SKM-1 treated with dmso at 0.1 percent for 144 hours (cell line): ENCODE data around the gene PPP5C.
"Not testable (repeated sequence)": the region's sequence is repeated elsewhere in the genome, so short reads cannot be mapped to it uniquely, and the experiment has no call there.

Experiments used
- DNase-seq: peaks from one replicate; lab custom pipeline; 2025; ENCODE audit not compliant: unreplicated experiment; lab: John Stamatoyannopoulos, UW

Gene PPP5C

DNA sequence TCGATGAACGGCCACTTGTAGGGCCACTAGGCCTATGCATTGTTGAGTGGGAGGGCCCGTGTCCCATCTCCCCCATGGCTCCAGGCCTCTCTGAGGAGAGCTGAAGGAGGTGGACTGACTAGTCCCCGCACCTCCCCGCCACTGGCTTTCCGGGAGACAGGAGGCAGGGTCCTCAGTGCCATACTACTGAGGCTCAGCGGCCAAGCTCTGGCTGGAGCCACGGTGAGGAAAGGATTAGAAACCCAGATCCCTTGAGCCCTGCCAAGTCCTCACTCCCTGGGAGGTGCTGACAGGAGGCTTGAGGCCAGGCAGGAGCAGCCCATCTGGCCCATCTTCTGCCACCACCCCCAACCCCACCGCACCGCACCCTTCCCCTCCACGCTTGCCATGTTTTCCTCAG lies 37.5 kb downstream of the PPP5C start:
- DNase-seq, result no peak

DNA sequence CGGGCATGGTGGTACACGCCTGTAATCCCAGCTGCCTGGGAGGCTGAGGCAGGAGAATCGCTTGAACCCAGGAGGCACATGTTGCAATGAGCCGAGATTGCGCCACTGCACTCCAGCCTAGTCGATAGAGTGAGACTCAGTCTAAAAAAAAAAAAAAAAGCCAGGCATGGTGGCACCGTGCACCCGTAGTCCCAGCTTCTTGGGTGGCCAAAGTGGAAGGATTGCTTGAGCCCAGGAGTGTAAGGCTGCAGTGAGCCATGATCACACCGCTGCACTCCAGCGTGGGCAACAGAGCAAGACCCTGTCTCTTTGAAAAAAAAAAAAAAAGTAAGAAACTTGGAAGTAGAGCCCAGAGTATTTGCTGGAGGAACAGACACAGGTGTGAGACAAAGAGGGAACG lies 38.7 kb downstream of the PPP5C start:
- DNase-seq, result no peak

DNA sequence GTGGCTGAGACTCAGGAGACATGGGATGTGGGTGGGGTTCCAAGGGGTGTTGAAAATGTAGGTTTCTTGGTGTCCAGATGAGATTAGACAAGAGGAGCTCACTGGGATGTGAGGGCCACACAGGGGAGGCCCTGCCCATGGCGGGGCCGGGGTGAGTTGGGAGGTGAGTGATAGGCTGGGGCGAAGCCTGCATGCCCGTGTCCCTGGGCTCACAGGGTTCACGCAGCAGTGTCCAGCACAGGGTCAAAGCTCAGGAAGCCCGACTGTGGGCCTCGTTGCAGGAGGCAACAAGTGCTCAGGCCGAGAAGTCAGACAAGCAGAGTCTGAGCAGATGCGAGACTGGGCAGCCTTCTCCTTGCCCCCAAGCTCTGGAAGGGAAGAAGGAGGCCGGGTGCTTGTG lies 39.3 kb downstream of the PPP5C start:
- DNase-seq, result no peak

DNA sequence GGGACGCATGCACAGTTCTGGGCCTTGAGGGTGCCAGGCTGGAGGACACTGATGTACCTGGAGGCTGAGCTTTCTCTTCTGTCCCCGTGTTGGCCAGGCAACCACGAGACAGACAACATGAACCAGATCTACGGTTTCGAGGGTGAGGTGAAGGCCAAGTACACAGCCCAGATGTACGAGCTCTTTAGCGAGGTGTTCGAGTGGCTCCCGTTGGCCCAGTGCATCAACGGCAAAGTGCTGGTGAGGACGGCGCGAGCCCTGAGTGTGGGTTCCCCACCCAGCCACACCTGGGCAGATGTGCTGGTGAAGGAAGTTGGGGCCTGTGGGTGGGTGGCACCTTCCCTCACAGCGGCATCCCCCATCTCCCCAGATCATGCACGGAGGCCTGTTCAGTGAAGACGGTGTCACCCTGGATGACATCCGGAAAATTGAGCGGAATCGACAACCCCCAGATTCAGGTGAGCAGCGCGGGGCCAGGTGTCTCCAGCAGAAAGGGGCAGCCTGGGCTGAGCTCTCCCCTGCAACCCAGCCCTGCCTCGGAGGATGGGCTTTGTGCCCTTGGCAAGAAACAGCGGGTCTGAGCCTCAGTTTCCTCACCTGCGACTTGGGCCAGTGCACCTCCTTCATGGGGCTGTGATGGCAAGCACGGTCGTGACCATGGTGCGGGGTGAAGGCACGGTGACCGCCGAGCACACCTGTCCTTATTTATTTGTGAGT lies 40.3 kb downstream of the PPP5C start:
- no peak for DNase-seq

DNA sequence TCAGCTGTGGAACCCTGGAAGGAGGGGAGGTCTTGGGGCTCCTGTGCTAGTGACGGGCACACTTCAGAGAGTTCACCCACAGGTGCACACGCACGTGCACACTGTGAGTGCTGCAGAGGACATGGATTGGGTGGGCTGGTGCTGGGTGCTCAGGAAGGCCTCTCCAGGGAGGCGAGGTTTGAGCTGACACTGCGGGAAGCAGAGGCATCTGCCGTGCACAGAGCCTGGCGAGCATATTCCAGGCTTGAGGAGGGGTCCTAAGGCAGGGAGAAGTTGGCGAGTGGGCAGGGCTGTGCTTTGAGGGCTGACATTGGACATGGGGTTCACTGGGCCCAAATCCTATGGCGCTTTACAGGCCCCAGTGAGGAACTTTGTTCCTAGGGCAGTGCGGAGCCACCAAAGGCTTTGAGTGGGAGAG lies 40.8 kb downstream of the PPP5C start:
- DNase-seq, result no peak

DNA sequence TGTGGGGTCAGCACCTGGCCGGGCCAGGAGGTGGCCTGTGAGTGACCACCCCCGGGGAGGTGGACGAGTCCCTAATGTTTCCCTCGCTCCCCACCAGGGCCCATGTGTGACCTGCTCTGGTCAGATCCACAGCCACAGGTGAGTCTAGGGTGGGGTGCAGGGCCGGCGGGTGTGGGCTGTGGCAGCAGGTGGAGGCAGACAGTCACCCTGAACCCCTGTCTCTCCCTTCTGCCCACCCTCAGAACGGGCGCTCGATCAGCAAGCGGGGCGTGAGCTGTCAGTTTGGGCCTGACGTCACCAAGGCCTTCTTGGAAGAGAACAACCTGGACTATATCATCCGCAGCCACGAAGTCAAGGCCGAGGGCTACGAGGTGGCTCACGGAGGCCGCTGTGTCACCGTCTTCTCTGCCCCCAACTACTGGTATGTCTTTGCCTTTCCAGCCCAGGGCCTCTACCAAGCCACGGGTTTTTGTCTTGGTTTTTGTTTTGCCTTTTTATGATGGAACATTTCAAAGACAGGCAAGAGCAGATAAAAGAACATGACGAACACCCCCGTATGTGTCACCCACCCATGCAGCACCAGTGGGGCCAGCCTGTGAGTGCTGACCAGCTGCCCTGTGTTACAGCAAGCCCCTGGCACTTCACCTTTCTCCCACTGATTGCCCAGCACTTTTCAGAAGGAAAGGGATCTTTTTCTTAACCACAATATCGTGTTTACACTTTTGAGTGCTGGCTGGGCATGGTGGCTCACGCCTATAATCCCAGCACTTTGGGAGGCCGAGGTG lies 41.6 kb downstream of the PPP5C start:
- no peak for DNase-seq

DNA sequence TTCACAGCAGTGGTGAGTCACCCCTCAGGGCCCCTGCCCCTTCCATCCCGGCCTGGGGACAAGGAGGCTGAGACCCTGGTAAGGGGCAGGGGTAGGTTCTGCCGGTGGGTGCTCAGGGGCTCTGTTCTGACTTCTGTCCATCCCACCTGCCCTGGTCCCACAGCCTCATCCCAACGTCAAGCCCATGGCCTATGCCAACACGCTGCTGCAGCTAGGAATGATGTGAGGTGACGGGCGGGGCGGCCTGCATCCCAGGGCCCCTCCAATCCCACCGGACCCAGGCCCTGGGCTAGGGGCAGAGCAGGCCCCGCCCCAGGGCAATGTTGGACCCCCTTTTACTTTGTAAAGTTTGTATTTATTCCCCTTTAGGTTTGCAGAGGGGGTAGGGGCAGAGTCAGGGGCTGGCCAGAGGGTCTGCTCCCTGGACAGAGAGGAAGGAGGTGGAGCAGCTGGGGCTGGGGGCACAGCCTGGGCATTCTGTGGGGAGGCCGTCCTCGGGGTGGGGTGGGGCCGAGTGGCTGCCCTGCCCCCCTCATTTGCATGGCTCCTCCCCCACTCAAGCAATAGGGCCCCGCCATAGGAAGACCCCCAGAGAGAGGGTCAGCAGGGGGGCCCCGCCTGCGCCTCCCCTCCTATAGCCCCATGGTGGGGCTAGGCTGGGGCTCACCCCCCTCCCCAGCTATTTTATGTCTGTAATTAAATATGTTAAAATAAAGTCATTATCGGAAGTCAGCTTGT lies 43.4 kb downstream of the PPP5C start:
- DNase-seq, result no peak

DNA sequence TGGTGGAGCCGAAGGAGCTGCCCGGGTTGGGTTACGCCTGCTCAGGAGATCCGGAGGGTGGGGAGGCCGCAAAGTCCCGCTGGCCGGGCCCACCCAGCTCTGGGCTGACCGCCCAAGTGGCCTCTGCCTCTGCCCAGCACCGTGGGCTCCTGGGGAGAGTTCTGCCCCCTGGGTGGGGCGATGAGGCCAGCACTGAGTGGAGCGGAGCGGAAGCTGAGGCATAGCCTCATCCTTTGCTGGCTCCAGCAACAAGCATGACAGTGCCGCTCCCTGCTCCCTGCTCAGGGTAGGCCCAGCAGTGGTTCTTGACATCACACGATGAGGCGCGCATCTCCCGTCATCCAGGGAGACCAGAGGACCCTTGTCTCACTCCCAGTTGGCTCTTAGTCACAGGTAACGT lies 44.0 kb downstream of the PPP5C start:
- no peak for DNase-seq

DNA sequence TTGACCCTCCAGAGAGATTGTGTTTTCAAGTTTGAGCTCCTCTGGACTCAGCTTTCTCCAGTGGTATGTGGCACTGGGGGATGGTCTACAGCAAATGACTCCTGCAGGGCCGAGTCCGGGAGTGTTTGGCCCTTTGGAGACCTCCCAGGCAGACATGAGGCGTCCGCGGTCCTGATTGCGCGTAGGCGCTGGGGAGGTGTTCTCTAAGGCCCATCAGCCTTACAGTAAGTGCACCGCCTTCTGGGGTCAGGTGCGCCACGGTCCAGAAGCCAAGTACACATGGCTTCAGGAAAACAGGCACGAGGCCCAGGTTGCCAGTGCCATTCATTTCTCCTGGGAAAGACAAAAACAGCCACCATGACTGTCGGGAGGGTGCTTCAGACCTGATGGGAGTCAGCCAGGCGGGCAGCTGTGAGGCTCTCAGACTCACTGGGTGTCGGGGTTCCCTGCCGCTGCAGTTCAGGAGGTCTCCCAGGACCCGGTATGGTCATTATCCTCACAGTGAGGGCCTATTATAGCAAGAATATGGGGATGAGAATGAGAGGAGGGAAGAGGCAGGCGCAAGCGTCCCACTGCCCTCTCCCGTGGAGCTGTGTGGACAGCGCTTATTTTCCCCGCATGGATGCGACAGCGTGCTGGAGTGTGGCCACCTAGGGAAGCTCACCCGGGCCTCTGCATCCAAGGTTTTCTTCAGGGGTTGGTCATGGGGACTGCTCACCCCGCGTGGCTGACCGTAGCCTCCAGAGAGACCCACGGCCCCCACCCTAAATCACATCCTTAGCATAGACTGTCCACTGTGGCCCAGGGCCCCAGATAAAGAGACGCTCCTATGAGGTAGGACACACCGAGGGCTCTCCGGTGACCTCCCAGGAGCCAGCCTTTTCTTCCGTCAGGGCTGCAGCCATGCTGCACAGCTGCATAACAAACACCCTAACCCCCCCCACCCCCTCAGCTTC lies 44.7 kb downstream of the PPP5C start:
- no peak for DNase-seq

DNA sequence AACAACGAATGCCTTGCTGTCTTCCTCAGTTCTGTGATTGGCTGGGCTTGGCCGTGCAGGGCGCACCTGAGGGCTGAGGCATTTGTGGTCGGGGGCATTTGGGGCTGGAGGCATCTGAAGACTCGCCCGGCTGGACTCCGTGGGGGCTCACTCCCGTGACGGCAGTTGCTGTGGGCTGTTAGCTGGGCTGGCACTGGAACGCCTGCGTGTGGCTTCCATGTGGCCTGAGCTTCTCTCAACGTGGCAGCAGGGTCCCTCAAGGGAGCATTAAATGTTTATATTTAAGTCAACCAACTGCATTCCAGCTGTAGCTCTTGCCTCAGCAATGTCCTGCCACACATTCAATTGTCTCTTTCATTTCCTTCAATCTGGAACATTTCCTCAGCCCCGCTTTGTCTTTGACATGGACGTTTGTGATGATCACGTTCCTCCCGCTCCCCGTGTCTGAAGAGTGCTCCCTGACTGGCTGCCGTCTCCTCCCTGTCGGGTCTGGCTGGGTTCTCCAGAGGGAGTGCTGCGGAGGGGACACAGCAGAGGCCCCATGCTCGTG lies 45.4 kb downstream of the PPP5C start:
- DNase-seq, result no peak

DNA sequence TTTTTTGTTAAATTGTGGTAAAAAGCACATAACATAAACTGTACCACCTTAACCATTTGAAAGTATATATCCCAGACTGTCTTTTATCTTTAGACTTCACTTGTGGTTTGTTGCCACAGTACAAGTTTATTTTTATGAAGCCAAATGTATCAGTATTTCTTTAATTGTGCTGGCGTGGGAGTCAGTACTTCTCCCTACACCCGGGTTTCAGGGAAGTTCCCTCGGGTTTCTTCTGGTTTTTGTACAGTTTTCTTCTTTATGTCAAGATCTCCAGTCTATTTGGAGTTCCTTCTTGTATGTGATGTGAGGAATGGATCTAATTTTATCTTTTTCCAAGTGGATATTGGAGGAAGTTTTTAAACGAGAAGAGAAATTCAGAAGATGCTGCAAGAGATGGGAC lies 46.0 kb downstream of the PPP5C start:
- no peak for DNase-seq

DNA sequence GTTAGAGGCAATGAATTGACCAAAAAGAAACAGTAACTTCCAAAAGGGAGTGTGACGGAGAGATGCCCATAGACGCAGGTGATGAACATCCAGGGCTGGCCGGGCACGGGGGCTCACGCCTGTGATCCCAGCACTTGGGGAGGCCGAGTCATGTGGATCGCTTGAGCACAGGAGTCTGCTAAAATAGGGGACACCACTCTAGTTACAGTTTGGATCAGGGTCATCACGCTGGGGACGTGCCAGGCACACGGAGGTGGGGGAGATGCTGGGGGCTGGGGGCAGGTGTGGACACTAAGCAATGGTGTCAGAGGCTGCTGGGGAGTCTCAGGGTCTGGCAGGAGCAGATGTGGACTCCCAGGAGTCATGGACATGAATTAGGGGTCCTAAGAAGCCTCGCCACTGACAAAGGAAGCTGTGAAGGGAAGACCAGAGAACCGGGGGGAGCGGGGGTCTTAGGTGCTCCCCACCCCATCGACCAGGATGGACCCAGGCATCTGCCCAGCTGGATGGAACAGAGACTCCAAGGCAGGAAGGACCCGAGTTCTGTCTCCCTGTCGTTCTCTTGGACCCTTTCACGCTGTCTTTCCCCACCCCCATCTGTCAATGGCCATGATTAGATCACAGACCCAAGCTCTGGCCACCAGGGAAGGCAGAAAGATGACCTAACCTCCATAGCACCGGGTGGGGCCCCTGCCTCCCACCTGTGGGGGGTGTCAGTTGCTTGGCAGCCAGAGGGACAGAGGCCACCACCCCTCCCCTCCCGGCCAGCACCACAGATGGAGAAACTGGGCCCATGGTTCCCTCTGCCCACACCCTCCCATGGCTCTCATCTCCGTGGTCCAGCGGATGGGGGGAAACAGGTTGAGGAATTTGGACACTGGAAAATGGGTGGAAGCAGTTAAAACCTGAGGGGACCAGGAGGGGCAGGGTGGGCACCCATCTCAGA lies 46.8 kb downstream of the PPP5C start:
- no peak for DNase-seq

DNA sequence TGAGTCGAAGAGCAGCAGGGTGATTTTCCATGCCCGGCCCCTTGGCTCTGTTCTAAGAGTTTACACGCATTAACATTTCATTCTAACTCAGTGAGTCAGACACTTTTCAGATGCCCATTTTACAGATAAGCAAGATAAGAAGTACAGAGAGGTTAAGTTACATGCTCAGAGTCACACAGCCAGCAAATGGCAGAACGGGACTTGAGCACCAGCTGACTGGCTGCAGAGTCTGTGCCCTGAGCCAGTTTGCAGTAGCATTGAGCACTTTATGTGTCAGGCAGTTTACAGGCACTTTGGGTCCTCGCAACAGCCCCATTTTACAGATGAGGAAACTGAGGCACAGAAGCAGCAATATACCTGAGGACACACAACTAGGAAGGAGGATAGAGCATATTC lies 47.5 kb downstream of the PPP5C start:
- no peak for DNase-seq

DNA sequence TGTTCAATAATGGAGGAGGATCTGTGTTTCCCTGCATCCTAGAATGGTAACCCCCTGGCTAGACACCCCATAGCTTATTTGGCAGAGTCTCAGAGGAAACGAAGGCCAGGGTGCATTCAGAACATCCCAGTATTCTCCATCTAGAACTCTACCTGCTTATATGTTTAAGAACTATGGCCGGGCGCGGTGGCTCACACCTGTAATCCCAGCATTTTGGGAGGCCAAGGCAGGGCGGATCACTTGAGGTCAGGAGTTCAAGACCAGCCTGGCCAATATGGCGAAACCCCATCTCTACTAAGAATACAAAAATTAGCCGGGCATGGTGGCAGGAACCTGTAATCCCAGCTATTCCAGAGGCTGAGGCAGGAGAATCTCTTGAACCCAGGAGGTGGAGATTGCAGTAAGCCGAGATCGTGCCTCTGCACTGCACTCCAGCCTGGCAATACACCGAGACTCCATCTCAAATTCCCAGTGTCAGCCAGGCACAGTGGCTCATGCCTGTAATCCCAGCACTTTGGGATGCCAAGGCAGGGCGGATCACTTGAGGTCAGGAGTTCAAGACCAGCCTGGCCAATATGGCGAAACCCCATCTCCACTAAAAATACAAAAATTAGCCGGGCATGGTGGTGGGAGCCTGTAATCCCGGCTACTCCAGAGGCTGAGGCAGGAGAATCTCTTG lies 51.1 kb downstream of the PPP5C start:
- DNase-seq, result not testable (repeated sequence)

DNA sequence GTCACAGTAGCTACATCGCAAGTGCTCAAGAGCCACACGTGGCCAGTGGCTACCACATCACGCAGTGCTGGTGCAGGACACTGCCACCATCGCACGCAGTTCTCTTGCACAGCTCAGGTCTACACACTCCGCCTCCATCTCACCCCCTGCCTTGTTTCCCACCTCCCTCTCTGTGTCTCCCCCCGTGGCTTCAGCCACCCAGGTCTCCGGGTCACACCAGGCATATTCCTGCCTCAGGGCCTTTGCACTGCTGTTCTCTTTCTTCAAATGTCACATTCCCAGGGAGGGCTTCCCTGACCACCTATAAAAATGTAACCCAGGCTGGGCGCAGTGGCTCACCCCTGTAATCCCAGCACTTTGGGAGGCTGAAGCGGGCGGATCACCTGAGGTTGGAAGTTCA lies 55.8 kb downstream of the PPP5C start:
- DNase-seq, result no peak

DNA sequence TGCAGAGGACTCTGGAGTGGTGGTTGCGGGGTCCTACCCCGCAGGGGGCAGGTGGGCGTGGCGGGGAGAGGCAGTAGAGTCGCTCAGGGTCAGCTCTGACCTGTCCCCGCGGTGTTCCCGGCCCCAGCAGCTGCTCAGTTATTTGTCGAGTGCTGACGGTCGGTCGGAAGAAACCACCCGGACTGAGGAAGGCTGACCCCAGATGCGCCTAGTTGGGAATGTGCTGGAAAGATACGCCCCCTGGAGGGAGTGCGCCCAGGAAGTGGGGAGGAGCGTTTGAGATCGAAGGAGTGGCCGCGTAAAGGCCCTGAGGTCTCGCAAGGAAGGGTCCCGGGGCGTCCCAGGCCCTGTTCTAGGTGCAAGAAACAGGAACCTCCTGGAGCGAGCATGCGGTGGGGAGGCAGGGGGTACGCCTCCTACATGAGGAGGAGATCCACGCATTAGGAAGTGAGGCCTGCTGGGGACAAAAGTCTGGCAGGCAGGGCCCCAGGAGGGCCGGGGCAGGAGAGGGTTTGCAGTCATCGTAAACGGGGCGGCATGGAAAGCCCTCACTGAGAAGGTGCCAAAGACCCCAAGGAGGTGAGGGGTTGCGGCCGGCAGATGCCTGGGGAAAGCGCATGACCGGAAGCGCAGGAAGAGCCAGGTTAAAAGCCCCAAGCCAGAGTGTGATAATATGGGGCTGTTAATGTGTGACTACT lies 57.3 kb downstream of the PPP5C start:
- no peak for DNase-seq

DNA sequence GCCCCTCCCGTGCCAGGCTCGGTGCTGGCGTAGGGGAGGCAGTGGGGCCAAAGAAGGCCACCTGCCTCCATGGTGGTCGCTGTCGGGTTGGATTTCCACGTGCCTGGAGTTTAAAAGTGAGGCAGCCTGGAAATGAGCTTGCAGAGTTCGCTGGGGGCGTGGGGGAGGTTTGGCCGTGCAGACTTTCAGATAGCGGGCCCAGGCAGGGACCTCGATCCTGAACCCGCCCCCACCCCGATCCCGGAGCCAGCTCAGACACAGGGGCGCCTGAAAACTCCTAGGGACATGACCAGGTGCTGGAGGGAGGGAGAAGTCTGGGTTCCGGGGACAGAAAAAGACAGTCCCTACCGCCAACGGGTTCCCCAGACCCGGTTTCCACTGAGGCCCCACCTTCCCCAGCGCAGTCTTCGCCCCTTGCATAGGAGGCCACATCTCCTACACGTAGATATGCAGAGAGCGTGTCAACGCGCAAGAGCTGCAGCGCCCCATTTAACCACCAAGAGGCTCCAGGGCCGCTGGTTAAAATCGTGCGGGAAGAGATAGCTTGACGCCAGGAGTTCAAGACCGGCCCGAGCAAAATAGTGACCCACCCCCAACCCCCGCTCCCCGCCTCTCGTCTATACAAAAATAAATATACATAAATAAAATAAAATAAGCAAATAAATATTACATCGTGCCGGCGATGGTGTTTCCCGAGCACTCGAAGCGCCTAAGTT lies 58.0 kb downstream of the PPP5C start:
- DNase-seq, result no peak

DNA sequence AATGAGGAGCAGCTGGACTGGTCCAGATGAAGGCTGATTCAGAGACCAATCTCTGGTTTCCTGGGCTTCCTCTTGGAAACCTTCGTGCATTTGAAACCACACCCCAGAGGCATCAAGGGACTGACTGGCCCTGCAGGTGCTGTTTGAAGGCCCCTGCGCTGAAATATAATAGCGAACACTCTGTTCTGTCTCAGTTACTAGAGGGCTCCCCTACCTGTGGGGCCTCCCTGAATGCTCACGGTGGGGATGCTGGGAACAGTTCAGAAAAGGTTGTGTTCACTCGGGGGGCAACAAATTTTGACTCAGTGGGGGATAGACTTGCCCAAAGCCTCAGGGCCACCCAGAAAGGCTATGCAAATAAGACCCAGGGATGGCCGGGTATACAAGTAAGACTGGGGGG lies 60.1 kb downstream of the PPP5C start:
- DNase-seq, result no peak
